ENCODE data around the gene TMEM9.

TMEM9 gene

DNA sequence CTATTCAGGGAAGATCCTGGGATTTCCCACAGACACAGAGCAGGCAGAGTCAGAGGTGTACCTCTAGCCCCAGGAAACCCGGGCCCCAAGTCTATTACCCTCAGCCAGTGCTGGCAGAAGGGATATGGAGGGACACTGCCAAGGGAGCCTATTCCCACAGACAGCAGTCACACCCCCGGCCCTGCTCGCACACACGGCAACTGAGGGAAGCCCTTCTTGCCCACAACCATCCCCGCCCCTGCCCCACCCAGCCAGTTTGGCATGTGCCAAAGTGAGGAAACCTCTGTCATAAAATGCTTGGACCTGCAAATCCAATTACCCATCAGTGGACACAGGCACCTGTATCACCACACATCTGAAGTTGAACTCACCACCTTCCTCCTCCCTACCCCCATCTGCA, 48.6 kb downstream of the TMEM9 start:
- no peak for DNase-seq (ENCODE audit: low spot score)

DNA sequence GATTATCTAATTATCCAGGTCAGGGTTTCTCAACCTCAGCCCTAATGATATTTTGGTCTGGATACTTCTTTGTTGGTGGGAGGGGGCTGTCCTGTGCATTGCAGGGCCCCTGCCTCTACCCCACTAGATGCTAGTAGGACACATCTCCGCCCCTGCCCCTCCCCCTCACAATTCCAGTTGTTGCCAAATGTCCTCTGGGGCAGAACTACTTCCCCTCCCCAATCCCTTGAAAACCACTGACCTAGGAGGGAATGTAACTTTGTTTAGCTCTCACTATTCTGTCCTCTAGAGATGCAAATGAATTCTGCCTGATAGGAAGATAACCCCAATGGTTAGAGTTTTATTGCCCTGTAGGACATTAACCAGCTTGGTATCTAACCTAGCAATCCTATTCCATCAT, 50.1 kb downstream of the TMEM9 start:
- no peak for DNase-seq (ENCODE audit: low spot score)

DNA sequence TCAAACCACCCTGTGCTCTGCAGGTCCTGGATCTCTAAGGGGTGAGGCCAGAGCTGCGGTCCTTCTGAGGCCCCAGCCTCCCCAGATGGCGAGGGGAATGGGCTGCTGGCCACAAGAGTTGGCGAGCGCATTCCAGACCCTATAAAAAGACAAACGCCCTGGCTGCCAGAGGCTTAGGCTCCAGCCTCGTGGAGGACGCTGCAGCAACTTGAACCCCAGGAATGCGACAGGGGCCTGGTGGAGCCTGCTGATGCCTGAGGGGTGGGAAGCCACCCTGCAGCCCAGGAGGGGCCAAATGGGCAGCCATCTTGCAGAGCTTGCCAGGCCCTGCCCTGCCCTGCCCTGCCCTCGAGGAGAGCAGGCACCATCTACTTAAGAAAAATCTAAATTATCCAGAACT, 50.6 kb downstream of the TMEM9 start:
- DNase-seq (ENCODE audit: low spot score), result no peak

DNA sequence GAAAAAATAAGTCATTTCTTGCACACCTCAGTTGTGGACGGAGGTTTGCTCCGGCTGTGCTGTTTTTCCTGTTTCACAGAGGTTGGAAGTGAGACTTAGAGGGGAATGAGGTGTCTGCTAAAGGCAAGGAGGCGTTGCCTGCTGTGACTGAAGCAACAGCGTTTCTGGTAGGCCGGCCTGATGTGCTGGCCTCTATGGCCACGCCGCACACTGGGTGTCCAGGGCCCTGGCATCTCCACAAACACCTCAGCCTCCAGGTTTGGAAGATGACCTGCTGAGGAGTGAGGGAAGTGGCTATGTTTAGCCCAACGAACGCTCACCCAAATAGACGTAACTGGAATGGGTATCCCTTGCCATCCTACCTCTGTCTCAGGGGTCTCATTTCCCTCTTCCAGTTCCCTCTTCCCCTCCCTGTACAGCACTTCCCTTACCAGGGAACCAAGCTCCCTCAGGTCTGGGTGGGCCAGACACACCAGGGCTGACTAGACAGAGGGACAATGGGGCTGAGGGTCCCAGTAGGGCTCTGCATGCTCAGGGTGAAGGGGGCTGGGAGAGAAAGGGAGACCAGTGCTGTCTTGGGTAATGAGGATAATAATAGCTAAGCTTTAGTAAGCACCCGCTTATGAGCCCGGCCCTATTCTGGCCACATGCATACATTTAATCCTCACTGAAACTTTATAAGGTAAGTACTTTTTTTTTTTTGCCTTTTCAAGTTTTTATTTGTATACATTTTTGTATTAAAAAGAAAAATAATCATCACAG, 53.9 kb downstream of the TMEM9 start:
- no peak for DNase-seq (ENCODE audit: low spot score)

DNA sequence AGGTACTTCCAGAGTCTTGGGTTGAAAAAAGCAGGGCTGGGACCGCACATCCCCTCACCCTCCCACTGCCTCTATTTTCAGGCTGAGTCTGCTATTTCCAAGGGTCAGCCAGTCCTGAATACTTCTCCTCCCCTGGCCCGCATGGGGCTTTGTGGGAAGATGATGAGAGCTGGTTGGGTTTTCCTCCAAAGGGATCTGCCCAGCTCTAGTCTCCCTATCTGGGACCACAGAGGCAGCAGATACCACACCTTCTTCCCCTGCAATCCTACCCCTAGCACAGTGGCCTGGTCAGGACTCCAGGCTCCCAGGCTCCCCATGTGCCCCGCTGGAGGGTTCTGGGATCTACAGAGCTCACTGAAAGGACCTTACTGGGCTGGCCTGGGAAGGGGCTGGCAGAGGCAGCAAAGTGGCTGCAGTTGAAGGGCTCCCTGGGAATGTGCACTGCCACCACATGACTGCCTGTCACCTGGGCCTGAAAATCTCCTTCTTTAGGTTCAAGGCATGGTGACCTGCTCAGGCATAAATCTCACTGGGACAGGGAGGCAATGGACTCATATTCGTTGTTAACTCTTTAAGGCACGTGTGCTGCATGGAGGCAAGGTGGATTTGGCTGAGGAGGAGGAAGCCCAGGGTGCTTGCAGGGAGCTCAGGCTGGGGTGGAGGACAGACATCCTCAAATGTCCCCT, 55.1 kb downstream of the TMEM9 start:
- no peak for DNase-seq (ENCODE audit: low spot score)

DNA sequence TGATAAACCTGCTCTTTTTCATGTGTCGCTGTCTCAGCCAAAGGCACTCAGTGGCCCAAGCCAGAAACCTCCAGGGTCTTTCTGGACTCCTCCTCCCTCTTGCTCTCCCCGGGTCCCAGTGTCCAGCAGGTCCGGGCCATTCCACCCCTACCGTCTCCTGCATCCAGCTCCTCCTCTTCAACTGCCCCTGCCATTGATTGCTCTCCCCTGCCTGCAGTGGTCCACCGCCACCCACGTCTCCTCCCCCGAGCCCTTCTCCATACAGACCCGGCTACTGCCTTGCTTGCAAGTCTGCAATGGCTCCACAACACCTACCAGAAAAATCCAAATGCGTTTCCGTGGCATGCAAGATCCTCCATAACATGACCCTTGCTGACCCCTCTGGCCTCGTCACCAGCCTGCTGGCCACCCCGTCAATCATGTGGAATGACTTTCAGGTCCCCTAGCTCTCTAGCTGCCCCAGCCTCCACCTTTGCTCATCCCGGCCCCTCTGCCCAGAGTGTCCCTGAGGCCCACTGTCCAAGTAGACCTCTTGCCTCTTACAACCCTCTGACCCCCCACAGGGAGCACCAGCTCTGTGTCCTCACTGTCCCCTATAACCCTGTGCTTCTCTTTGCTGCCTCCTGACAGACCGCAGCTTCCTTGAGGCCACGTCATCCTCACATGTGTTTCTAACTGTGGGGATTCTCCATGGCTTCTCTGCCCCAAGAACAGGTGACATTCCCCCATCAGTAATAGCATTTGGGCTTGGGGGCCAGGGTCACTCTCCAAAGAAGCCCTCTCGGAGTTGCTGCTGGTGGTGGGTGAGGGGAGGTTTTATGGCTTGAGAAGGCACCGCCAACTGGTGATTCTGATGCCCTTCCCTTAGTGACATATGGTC, 57.1 kb downstream of the TMEM9 start:
- no peak for DNase-seq (ENCODE audit: low spot score)

DNA sequence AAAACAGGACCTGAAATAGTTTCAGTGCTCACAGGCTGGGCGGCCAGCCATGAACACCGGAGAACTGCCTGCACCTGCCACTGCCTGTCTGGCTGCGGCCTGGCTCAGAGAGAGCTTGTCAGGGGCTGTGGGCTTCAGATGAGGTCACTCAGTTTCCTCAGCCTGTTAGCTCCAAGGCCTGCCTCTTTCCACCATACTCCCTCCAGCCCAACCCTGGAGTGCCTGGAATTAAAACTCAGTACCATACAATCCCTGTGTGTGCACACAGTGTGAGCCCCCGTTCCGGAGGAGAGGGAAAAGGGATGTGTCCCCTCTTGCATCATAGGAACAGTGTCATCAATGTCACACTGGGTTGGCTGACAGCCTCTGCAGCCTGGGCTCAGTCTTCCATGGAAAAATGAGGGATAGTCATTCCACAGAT, 58.2 kb downstream of the TMEM9 start:
- DNase-seq (ENCODE audit: low spot score), result no peak

DNA sequence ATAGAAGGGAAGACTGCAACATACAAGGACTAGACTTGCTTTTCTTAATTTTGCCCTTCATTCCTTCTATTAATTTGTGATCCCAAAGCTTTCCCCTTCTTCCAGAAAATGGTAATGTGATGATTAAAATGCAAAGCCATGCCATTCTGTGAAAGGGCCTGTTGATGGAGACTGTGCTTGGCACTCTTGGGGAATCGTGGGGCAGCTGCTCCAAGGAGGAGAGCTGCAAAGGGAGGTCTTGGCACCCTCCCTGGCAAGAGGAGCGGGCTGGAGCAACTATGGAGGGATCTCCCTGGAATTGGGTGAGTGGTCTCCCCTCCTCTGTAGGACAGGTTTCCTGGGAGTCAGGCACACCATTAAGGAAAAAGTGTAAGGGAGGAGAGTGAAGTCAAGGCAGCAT, 58.7 kb downstream of the TMEM9 start:
- DNase-seq (ENCODE audit: low spot score), result no peak

DNA sequence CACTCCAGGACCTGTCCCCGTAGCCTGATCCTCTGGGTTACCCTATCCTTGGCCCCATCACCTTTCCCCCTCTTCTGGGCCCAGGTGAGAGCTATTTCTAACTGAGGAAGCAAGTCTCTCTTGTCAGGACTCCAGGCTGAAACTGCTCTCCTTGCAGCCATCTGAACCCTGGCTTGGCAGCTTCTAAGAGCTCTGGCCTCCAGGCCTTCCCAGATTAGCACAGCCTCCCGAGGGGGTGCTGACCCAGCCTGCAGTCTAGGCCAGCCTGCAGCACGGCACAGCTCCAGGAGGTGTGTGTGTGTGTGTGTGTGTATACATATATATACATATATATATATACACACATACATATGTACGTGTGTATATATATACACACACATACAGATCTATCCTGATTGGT, 59.4 kb downstream of the TMEM9 start:
- DNase-seq (ENCODE audit: low spot score), result no peak

DNA sequence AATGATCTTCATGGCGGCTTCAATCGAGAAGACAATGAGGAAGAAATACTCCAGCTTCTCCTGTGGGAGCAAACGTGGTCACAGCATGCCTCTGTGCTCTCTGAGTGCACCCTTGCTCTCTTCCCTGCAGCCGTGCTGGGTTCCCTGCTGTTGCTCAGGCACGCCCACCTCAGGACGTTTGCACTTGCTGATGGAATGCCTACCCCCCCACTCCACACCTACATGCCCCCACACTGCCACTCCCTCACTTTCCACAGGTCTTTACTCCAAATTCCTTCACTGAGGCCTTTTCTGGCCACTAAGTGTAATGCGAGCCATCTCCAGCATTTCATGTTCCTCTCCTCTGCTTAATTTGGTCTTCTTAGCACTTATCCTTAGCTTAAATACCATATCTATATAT, 60.3 kb downstream of the TMEM9 start:
- no peak for DNase-seq (ENCODE audit: low spot score)

DNA sequence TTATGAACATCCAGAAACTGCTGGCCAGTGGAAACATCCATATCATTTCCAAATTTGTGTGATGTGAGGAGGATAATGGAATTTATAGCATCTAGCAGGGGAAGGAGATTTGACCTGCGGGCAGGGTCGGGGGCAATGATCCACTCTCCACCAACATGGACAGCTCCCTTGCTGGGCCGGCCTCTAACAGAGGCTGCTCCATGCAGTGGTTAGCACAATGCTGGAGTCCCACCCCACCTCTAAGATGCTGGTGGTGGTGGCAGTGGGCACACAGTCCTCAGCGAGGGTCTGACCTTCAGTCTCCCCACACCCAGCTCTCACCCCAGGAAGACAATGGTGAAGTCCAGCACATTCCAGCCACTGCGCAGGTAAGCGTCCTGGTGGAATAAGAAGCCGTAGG, 60.7 kb downstream of the TMEM9 start:
- DNase-seq (ENCODE audit: low spot score), result no peak

DNA sequence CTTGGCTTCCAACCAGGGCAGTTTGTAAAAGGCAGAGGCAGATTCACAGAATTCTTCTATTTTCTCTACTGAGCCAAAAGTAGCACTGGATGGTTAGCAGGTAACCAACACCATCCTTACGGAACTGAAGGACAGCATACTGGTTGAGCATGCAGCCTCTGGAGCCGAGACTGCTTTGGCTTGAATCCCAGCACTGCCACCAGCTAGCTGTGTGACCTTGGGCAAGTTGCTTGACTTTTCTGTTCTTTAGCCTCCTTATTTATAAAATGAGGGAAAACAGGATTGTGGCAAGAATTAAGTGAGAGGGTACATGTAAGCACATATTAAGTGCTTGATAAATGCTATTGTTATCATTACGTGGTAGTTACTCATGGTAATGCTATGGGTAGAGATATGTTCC, 61.5 kb downstream of the TMEM9 start:
- no peak for DNase-seq (ENCODE audit: low spot score)

DNA sequence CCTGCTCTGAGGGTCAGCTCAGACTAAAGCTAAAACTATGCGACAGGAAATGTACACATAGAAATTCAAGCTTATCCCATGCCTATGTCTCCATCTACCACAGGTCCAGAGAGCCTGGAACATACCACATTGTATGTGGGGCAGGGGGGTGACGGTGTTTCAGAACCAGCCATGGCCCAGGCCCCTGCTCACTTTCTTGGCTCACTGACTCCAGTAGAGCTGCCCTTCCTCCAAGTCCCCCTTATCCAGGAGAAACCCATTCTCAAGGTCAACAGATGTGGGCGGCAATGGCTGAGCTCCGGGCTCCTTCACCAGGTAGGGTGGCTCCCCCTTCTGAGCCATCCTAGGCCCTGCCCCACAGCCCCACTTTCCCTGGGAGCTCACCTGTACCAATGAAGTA, 63.0 kb downstream of the TMEM9 start:
- DNase-seq (ENCODE audit: low spot score), result no peak

DNA sequence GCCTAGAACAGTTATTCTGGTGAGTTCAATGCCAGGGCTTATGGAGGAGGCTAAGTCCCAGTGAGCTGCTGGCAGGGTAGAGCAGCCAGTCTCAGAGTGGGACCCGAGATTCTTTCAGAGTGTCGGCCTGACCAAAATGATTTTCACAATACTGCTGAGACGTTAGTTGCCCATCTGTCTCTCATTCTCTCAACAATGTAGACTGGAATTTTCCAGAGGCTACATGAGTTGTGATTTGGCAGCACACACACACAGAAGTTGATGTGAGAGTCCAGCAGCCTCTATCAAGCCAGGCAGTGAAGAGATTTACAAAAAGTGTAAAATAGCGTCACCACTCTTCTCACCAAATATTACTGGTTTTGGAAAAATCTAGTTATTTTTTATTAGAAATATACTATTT, 63.7 kb downstream of the TMEM9 start:
- DNase-seq (ENCODE audit: low spot score), result no peak

DNA sequence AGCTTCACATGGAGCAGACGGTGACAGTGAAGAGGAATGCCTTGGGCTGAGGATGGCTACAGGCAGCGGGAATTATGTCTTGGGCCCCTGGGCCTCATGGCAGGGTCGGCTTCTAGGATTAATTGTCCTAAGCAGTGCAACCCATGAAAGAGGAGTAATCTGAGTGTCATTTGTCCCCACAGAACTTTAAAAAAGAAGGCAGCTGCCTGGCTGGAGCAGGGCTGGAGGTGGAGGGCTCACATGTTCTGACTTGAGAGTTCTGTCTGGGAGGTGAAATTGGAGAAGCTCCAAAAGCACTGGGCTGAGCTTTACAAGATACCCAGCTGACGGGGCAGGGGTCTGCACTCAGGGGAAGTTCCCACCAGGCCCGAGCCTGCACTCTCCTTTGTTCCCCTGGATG, 64.7 kb downstream of the TMEM9 start:
- DNase-seq (ENCODE audit: low spot score), result no peak

DNA sequence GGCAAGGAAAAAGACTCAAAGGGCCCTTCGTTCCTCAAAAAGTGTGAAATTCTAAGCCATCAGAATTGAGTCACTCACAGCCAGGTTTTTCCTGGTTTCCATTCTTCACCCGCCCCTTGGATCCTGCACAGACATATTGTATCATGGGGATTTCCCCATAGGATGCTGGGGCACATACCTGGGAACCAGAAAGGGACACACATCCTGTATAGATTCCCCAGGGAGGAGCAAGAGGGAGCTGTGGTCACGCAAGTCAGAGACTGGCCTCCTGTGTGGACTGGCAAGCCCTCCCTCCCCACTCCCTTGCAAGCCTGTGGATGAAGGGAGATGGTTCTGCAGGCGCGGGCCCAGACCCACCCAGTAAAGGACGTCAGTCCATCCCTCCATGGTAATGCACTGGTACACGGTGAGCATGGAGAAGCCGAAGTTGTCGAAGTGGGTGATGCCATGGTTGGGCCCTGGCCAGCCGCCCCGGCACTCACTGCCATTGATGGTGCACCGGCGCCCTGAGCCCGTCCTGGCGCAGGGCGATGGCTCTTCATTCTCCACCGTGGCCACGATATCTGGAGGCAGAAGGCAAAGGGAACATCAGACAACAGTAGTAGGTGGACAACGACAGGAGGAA, 65.3 kb downstream of the TMEM9 start:
- DNase-seq (ENCODE audit: low spot score), result no peak

DNA sequence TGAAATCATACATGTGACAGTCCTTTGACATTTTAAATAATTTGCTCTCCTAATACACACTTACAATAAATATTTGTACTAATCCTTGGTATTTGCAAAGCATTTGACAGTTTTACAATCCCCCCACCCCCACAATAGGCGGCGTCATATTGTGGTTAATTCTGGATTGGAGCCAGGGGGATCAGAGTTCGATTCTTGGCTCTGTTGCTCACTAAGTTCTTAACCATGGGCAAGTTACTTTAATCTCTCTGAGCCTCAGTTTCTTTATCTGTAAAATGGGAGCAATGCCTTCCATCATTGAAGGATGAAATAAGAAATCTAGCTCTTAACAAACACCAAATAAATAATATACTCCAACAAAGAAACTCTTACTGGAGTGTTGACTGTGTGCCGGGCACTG, 65.9 kb downstream of the TMEM9 start:
- no peak for DNase-seq (ENCODE audit: low spot score)

DNA sequence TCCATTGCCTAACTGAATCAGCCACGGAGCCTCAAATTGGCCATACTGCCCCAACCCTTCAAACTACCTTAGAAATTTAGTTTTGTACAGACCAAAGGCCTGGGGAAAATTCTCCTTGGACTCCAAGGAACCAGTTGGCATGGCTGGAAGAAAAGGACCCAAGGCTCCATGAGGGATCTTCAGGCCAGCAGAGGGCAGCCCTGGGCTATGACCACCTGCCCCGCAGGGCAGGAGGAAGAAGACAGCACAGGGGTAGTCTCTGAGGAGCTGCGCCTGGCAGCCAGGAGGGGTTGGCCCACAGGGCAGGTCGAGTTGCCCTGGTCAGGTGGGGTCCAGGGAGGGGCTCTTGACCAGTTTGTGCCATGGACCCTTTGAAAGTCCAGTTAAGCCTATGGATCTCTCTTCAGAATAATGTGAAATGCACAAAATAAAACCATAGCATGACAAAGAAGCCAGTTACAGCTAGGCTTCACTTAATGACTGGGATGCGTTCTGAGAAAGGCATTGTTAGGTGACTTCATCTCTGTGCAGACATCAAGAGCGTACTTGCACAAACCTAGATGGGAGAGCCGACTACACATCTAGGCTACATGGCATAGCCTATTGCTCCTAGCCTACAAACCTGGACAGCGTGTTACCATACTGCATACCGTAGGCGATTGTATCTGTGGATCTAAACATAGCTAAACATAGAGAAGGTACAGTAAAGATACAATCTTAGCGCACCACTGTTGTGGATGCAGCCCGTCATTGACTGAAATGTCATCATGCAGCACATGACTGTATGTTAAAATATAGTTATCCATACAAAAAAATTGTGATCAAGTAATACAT, 68.2 kb downstream of the TMEM9 start:
- peak; percentile 37 for DNase-seq (ENCODE audit: low spot score)

Data from germinal center (tissue), 1 donor.